ENCODE results near the gene PLCB1. TPM values are rescaled to one million over a fixed set of nuclear protein-coding genes. Genes with fewer than 3 reads are reported as not detected.

PLCB1 gene
- total and polyA plus RNA-seq, 2 donors (not counting 3 experiments of a cell fraction or from before 2014, with no cell fraction given) = 10.2 to 53.4 TPM

- no peaks in the 10 kb centered on the region for H3K27me3 ChIP-seq (ENCODE audit: control insufficient read depth in 2 of 2, insufficient read depth in 2 of 2, low read length in 2 of 2)
- no peaks in the 10 kb centered on the region for H3K79me2 ChIP-seq (ENCODE audit: control insufficient read depth, insufficient read depth, low read length)
- intact Hi-C loops (cut with micrococcal nuclease) = no loop called here
- no peaks in the 10 kb centered on the region for H3K9me3 ChIP-seq (replicated peaks; ENCODE audit: control insufficient read depth, insufficient read depth, low read length)
- H3K27ac ChIP-seq (ENCODE audit: insufficient read depth, low read depth, low read length) = no peak overlapping the region
- H3K4me1 ChIP-seq (ENCODE audit: control insufficient read depth, extremely low read depth, insufficient read depth, low read length) = no peaks in the 10 kb centered on the region
- DNase-seq (ENCODE audit: low read depth, low spot score) (no peak), FAIRE-seq (no peak)
- BruUV-seq (replicated peaks) = no TSS peak
- H3K4me2 ChIP-seq (ENCODE audit: insufficient read depth, low read length) = no peak overlapping the region
- H3K4me3 ChIP-seq (replicated peaks in 1 of 3; ENCODE audit: insufficient read depth in 1 of 3, low read depth in 1 of 3, low read length in 3 of 3) = no peak overlapping the region
- ChIA-PET POLR2A (interaction anchor here (0.6 kb wide), 1 partner anchor 178 kb away, joined by 3 read pairs; no protein-coding TSS in a partner anchor), CTCF (interaction anchor here (0.6 kb wide), 1 partner anchor 404 kb away, joined by 5 read pairs; no protein-coding TSS in a partner anchor)
- H3K36me3 ChIP-seq (ENCODE audit: control insufficient read depth in 2 of 2, extremely low read depth in 1 of 2, insufficient read depth in 2 of 2, low read length in 2 of 2) = no peaks in the 10 kb centered on the region
- dilution Hi-C loops (cut with MboI; ENCODE audit: extremely low pct_ligation_motif_present, low sequenced_read_pairs) = no loop called here
- H2AFZ ChIP-seq (ENCODE audit: low read depth, low read length) = no peak overlapping the region
- H3K9ac ChIP-seq (replicated peaks; ENCODE audit: extremely low read depth, insufficient read depth, low read length) = no peak overlapping the region
- H4K20me1 ChIP-seq (replicated peaks; ENCODE audit: control insufficient read depth, extremely low read depth, insufficient read depth, low read length) = no peaks in the 10 kb centered on the region
- TF ChIP-seq JUN (IDR thresholded peaks at IDR 0.05; ENCODE audit: borderline replicate concordance, insufficient read depth, insufficient read length, low read depth) (no peak), FOS (IDR thresholded peaks at IDR 0.05; ENCODE audit: borderline replicate concordance, insufficient read depth, low read length) (no peak), MAX (IDR thresholded peaks at IDR 0.05; ENCODE audit: insufficient read depth, insufficient read length) (no peak), MYC (IDR thresholded peaks at IDR 0.05; ENCODE audit: low read depth, low read length) (no peak), GATA2 (IDR thresholded peaks at IDR 0.05; ENCODE audit: insufficient read depth, insufficient read length, low read depth, low read length) (no peak), POLR2A (IDR thresholded peaks at IDR 0.05; ENCODE audit: low read depth, low read length) (no peak), CTCF (IDR thresholded peaks at IDR 0.05; ENCODE audit: extremely low read depth in 1 of 2, insufficient read depth in 1 of 2, low read depth in 1 of 2, low read length in 2 of 2) (no peak), EZH2 (IDR thresholded peaks at IDR 0.05; ENCODE audit: borderline replicate concordance, low read depth, low read length, severe bottlenecking) (no peak), POLR2AphosphoS5 (IDR thresholded peaks at IDR 0.05; ENCODE audit: insufficient read depth, low read depth, low read length) (no peak)
- H3K9me1 ChIP-seq (replicated peaks; ENCODE audit: control insufficient read depth, extremely low read depth, insufficient read depth, low read length) = peaks cover 2% of the 10 kb centered on the region
Observed at GRCh38 chr20:8447262-8448120, 315.4 kb downstream of the PLCB1 start.
